ENCODE measurements around the gene SPPL2B. TPM values are rescaled to one million over a fixed set of nuclear protein-coding genes. Genes with fewer than 3 reads are reported as not detected.

Gene SPPL2B
- total RNA-seq, 1 donor from 2014 or later = 54.3 TPM

DNA sequence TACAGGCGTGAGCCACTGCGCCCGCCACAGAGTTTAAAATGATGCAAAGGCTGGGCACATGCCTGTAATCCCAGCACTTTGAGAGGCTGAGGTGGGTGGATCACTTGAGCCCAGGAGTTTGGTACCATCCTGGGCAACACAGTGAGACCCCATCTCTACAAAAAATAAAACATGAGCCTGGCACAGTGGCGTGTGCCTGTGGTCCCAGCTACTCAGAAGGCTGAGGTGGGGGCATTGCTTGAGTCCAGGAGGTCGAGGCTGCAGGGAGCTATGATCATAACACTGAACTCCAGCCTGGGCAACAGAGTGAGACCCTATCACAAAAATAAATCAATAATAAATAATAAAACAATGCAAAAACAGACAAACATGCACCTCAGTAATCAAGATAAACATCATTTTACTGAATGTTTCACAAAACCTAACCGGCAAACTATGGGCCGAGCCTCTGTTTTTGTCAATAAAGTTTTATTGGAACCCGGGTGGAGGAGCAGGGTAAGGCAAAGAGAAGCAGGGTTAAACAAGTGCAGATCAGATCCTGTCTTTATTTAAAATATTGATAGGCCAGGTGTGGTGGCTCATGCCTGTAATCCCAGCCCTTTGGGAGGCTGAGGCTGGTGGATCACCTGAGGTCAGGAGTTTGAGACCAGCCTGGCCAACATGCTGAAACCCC, 44.5 kb upstream of the SPPL2B start:
- TF ChIP-seq POLR2A (IDR thresholded peaks at IDR 0.05) (no peak), POLR2AphosphoS5 (IDR thresholded peaks at IDR 0.05; ENCODE audit: insufficient read depth in 1 of 2, low read depth in 1 of 2) (no peak)
- TF ChIP-seq, protein P1, sequence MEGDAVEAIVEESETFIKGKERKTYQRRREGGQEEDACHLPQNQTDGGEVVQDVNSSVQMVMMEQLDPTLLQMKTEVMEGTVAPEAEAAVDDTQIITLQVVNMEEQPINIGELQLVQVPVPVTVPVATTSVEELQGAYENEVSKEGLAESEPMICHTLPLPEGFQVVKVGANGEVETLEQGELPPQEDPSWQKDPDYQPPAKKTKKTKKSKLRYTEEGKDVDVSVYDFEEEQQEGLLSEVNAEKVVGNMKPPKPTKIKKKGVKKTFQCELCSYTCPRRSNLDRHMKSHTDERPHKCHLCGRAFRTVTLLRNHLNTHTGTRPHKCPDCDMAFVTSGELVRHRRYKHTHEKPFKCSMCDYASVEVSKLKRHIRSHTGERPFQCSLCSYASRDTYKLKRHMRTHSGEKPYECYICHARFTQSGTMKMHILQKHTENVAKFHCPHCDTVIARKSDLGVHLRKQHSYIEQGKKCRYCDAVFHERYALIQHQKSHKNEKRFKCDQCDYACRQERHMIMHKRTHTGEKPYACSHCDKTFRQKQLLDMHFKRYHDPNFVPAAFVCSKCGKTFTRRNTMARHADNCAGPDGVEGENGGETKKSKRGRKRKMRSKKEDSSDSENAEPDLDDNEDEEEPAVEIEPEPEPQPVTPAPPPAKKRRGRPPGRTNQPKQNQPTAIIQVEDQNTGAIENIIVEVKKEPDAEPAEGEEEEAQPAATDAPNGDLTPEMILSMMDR (IDR thresholded peaks at IDR 0.05) = no peak
- no peaks in the 10 kb centered on the region for H3K27me3 ChIP-seq

DNA sequence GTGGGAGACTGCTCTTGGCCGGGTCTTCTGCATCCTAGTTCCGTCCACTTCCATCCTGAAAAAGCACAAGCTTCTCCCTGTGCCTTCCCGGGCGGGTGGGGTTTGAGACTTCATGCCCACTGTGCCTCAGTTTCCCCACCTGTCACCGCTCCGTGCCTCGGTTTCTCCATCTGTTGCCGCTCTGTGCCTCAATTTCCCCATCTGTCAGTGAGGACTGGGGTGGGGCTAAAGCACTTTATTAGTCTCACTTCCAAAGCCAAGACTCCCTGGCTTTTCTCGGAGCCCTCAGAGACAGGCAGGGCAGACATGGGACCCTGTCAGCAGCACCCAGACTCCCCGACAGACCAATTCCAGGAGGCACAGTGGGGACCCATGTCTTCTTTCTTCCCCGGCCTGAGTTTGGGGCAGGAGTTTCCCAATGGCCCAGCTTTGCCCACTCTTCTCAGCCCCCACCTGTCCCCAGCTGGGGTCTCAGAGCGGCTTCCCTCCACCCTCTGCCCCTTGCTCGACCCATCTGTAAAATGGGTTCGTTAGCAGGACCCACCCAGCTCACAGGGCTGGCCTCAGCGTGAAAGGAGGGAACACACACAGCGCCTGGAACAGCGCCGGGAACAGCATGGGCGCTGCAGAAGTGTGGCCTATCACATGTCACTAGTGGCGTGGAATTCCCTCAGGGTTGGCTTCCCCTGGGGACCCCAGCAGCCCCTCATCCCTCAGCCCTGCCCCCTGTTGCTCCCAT, 41.9 kb upstream of the SPPL2B start:
- Histone ChIP-seq H3K4me1 (peaks cover 34% of the 10 kb centered on the region), H3K27me3 (peaks cover 8% of the 10 kb centered on the region), H3K9me3 (no peaks in the 10 kb centered on the region), H3K36me3 (no peaks in the 10 kb centered on the region), H3K27ac (no peak overlapping the region), H3K4me3 (no peak overlapping the region)
- TF ChIP-seq POLR2AphosphoS5 (IDR thresholded peaks at IDR 0.05; ENCODE audit: insufficient read depth in 1 of 2, low read depth in 1 of 2) = no peak
- TF ChIP-seq POLR2A (IDR thresholded peaks at IDR 0.05) = no peak
- TF ChIP-seq, protein P1 (IDR thresholded peaks at IDR 0.05) = no peak
- intact Hi-C loops (cut with DNase I) = no loop called here
- no peak for DNase-seq (ENCODE audit: extremely low spot score in 2 of 2)

More for the DNA sequence above, 44.5 kb upstream of the SPPL2B start:
- no peaks in the 10 kb centered on the region for H3K36me3 ChIP-seq
- no peak for DNase-seq (ENCODE audit: extremely low spot score in 2 of 2)
- H3K4me1 ChIP-seq = peaks cover 13% of the 10 kb centered on the region
- no peaks in the 10 kb centered on the region for H3K9me3 ChIP-seq
- no peak overlapping the region for H3K4me3 ChIP-seq
- intact Hi-C loops (cut with DNase I) = no loop called here
- H3K27ac ChIP-seq = no peak overlapping the region

DNA sequence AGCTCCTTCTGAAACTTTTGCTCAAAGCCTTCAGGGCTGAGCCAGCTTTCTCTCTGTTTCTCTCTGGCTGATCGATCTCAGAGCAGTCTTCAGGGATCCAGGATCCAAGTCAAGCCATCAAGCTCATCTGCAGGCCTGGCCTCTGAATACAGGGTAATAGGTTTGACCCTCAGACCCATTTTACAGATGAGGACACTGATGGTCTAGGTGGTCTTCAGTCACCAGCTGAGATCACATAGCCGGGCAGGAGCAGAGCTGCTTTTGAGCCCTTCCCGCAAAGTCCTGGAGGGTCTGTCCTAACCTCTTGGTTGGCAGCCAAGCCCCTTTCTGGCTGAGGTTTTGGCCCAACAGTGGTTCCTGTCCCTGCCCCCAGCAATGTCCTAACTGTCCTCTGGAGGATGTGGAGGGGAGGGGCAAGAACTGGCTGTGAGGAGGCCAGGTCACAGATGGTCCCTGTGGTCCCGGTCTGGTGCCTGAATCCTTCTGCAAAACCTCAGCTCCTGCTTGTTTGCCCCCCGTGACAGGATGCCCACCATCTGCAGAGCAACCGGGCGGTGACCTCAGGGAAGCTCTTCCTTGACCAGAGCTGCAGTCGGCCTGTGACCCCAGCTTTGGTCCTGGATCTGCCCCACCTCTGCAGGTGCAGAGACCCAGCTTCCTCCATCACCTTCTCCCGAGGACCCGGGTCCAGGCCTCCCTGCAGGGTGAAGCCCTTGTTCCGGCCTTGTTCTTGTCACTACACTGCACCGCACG, 40.7 kb upstream of the SPPL2B start:
- Histone ChIP-seq H3K9me3 (no peaks in the 10 kb centered on the region), H3K27me3 (peaks cover 8% of the 10 kb centered on the region), H3K36me3 (no peaks in the 10 kb centered on the region), H3K4me1 (peaks cover 22% of the 10 kb centered on the region), H3K27ac (no peak overlapping the region), H3K4me3 (no peak overlapping the region)
- no peak for DNase-seq (ENCODE audit: extremely low spot score in 2 of 2)
- intact Hi-C loops (cut with DNase I) = no loop called here
- TF ChIP-seq, protein P1 (IDR thresholded peaks at IDR 0.05) = no peak
- TF ChIP-seq POLR2A (IDR thresholded peaks at IDR 0.05) = no peak
- no peak for TF ChIP-seq POLR2AphosphoS5 (IDR thresholded peaks at IDR 0.05; ENCODE audit: insufficient read depth in 1 of 2, low read depth in 1 of 2)

DNA sequence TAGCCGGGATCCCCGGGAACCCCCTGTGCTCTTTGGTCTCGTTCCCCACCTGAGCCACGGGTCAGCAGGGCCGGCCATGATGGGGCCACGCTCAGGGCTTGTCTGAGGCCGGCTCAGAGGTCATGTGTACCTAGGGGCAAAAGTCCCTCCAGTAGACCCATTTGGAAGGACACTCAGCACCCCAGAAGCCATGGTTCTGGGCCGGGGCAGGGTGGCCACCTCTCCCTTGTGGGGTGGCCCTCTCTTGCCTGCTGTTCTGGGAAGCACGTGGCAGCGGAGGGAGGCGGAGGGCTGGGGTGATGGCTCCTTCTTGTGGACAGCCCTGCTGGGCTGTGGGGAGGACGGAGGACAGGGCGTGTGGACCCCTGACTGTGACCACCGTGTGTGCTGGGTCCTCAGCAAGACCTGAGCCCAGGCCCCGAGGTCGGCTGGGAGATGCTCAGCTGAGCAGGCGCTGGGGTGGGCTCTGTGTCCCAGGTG, 40.1 kb upstream of the SPPL2B start:
- Histone ChIP-seq H3K9me3 (no peaks in the 10 kb centered on the region), H3K4me1 (peaks cover 22% of the 10 kb centered on the region), H3K27ac (no peak overlapping the region), H3K36me3 (no peaks in the 10 kb centered on the region), H3K4me3 (no peak overlapping the region), H3K27me3 (peaks cover 8% of the 10 kb centered on the region)
- TF ChIP-seq POLR2A (IDR thresholded peaks at IDR 0.05) (no peak), POLR2AphosphoS5 (IDR thresholded peaks at IDR 0.05; ENCODE audit: insufficient read depth in 1 of 2, low read depth in 1 of 2) (no peak)
- TF ChIP-seq, protein P1 (IDR thresholded peaks at IDR 0.05) = no peak
- intact Hi-C loops (cut with DNase I) = no loop called here
- DNase-seq (ENCODE audit: extremely low spot score in 2 of 2) = no peak
